Endothelial cell of umbilical vein (primary cell): ENCODE results near the gene FSTL4. TPM values are rescaled to one million over a fixed set of nuclear protein-coding genes. Genes with fewer than 3 reads are reported as not detected.

Experiments
- BruUV-seq: library from RNA; stranded (reverse); fragments of 400-500 nt; replicated peaks from 2 replicates; lab custom pipeline; 2021; lab: Mats Ljungman, UMichigan
- CTCF ChIA-PET: fragments of 300-600, 350-600 bp; sonication (Branson Sonifier 250); formaldehyde crosslinking; loops from one replicate; lab custom pipeline; 2021; ENCODE audit warnings: antibody characterized with exemption, inconsistent platforms; lab: Charles Lee
- POLR2A ChIA-PET: fragments of 300-600, 350-600 bp; sonication (Branson Sonifier 250); formaldehyde crosslinking; loops from one replicate; lab custom pipeline; 2021; ENCODE audit warnings: antibody characterized with exemption, inconsistent platforms; lab: Charles Lee
- DNase-seq: peaks from one replicate; pipeline ENCODE4 v3.0.0-alpha.2; 2011; ENCODE audit warnings: low read depth, low spot score
- FAIRE-seq: peaks from 2 replicates; lab custom pipeline; 2011; peaks lifted over from hg19 to GRCh38; lab: Jason Lieb, UNC
- H2AFZ ChIP-seq: 2 replicates; pipeline ENCODE4 v1.6.0; 2012; ENCODE audit warnings: low read depth, low read length, control low read depth, inconsistent platforms
- H3K27ac ChIP-seq: 2 replicates; pipeline ENCODE4 v1.5.1; 2011; ENCODE audit warnings: low read depth, mild to moderate bottlenecking, control low read depth, low read length, moderate library complexity; ENCODE audit not compliant: insufficient read depth
- H3K27me3 ChIP-seq, 2 experiments: 2 replicates each; pipeline versions ENCODE4 v1.6.0 to v1.6.1; 2011; ENCODE audit warnings: low read length in 2 of 2, mixed read lengths in 1 of 2; ENCODE audit not compliant: control insufficient read depth in 2 of 2, insufficient read depth in 2 of 2
- H3K36me3 ChIP-seq, 2 experiments: 2 replicates in 1 of 2; 3 replicates in 1 of 2; pipeline ENCODE4 v1.5.1; 2011; ENCODE audit warnings: low read length in 2 of 2, mild to moderate bottlenecking in 1 of 2, moderate library complexity in 1 of 2; ENCODE audit not compliant: control insufficient read depth in 2 of 2, insufficient read depth in 2 of 2; ENCODE audit errors: extremely low read depth in 1 of 2
- H3K4me1 ChIP-seq: 3 replicates; pipeline ENCODE4 v1.5.1; 2011; ENCODE audit warnings: mild to moderate bottlenecking, low read length; ENCODE audit not compliant: control insufficient read depth, insufficient read depth; ENCODE audit errors: extremely low read depth
- H3K4me2 ChIP-seq: 2 replicates; pipeline ENCODE4 v1.6.1; 2011; ENCODE audit warnings: low read length, control low read depth, mixed read lengths; ENCODE audit not compliant: insufficient read depth
- H3K4me3 ChIP-seq, 3 experiments: fragments of 200-600 bp in 1 of 3; sonication (generic), shearing (Covaris generic) in 1 of 3; replicated peaks in 1 of 3; 2 replicates each; pipeline ENCODE4 v1.5.1; 2011 to 2016; ENCODE audit warnings: control low read depth in 3 of 3, low read length in 3 of 3, mild to moderate bottlenecking in 2 of 3, inconsistent platforms in 1 of 3, low read depth in 1 of 3, moderate library complexity in 1 of 3; ENCODE audit not compliant: insufficient read depth in 1 of 3
- H3K79me2 ChIP-seq: 2 replicates; pipeline ENCODE4 v1.6.0; 2012; ENCODE audit warnings: low read length, inconsistent platforms; ENCODE audit not compliant: control insufficient read depth, insufficient read depth
- H3K9ac ChIP-seq: replicated peaks from 2 replicates; pipeline ENCODE3; 2011; ENCODE audit warnings: low read length, control low read depth; ENCODE audit not compliant: insufficient read depth; ENCODE audit errors: extremely low read depth
- H3K9me1 ChIP-seq: replicated peaks from 3 replicates; pipeline ENCODE4 v1.6.0; 2011; ENCODE audit warnings: mild to moderate bottlenecking, low read length; ENCODE audit not compliant: control insufficient read depth, insufficient read depth; ENCODE audit errors: extremely low read depth
- H3K9me3 ChIP-seq: replicated peaks from 2 replicates; pipeline ENCODE4 v1.5.1; 2012; ENCODE audit warnings: low read length, inconsistent platforms; ENCODE audit not compliant: control insufficient read depth, insufficient read depth
- H4K20me1 ChIP-seq: replicated peaks from 2 replicates; pipeline ENCODE3; 2011; ENCODE audit warnings: mild to moderate bottlenecking, low read length; ENCODE audit not compliant: control insufficient read depth, insufficient read depth; ENCODE audit errors: extremely low read depth
- CTCF ChIP-seq, 2 donors: IDR thresholded peaks; 1 replicate in 1 of 2; 2 replicates in 1 of 2; pipeline ENCODE4 v1.5.1; 2011; ENCODE audit warnings: low read length in 2 of 2, mild to moderate bottlenecking in 2 of 2, moderate library complexity in 2 of 2, control low read depth in 1 of 2, inconsistent platforms in 1 of 2, low read depth in 1 of 2; ENCODE audit not compliant: insufficient read depth in 1 of 2; ENCODE audit errors: extremely low read depth in 1 of 2
- EZH2 ChIP-seq: IDR thresholded peaks from 2 replicates; pipeline ENCODE4 v1.6.1; 2012; ENCODE audit warnings: borderline replicate concordance, low read depth, mild to moderate bottlenecking, moderate library complexity, low read length, inconsistent platforms; ENCODE audit not compliant: severe bottlenecking
- FOS ChIP-seq: IDR thresholded peaks from 2 replicates; pipeline ENCODE4 v1.6.1; 2011; ENCODE audit warnings: mild to moderate bottlenecking, low read length, moderate library complexity, borderline replicate concordance; ENCODE audit not compliant: insufficient read depth
- GATA2 ChIP-seq: IDR thresholded peaks from 2 replicates; pipeline ENCODE4 v1.7.0; 2011; ENCODE audit warnings: low read depth, mild to moderate bottlenecking, moderate library complexity, mixed read lengths, low read length; ENCODE audit not compliant: insufficient read length, insufficient read depth
- MYC ChIP-seq: IDR thresholded peaks from one replicate; pipeline ENCODE4 v1.6.1; 2011; ENCODE audit warnings: mild to moderate bottlenecking, low read depth, low read length
- POLR2A ChIP-seq: IDR thresholded peaks from 2 replicates; pipeline ENCODE4 v1.6.1; 2012; ENCODE audit warnings: low read depth, mild to moderate bottlenecking, control low read depth, low read length
- POLR2AphosphoS5 ChIP-seq: IDR thresholded peaks from 2 replicates; pipeline ENCODE4 v1.6.1; 2012; ENCODE audit warnings: low read depth, mild to moderate bottlenecking, control low read depth, low read length, moderate library complexity; ENCODE audit not compliant: insufficient read depth
- dilution Hi-C: fragments of 300-500 bp; cut with MboI; formaldehyde crosslinking; loops from one replicate; pipeline ENCODE4 v1.15.0; 2019; ENCODE audit warnings: low sequenced_read_pairs; ENCODE audit not compliant: extremely low pct_ligation_motif_present
- intact Hi-C: fragments of 100-400 bp; cut with micrococcal nuclease; formaldehyde crosslinking; loops from one replicate; pipeline ENCODE4 v1.10.0; 2022
- polyA plus RNA-seq, 4 experiments: library from polyadenylated mRNA; depleted of rRNA in 3 of 4; stranded (reverse) in 3 of 4; unstranded in 1 of 4; fragments of >200 nt; gene quantifications; 2 replicates each; pipeline versions ENCODE4 v1.2.1 to v1.2.3, GENCODE V29; 2011 to 2012; ENCODE audit warnings: missing spikeins in 1 of 4
- total RNA-seq: library from RNA; stranded (reverse); gene quantifications from 2 replicates; pipeline ENCODE4 v1.2.3, GENCODE V29; 2021
- TF ChIP-seq, protein P1 (sequence below): IDR thresholded peaks from 2 replicates; pipeline ENCODE4 v1.6.1; 2011; ENCODE audit not compliant: insufficient read depth, insufficient read length

The FSTL4 gene
- total and polyA plus RNA-seq, 2 donors (not counting 3 experiments of a cell fraction or from before 2014, with no cell fraction given): 0.18 TPM; not detected in 1

DNA sequence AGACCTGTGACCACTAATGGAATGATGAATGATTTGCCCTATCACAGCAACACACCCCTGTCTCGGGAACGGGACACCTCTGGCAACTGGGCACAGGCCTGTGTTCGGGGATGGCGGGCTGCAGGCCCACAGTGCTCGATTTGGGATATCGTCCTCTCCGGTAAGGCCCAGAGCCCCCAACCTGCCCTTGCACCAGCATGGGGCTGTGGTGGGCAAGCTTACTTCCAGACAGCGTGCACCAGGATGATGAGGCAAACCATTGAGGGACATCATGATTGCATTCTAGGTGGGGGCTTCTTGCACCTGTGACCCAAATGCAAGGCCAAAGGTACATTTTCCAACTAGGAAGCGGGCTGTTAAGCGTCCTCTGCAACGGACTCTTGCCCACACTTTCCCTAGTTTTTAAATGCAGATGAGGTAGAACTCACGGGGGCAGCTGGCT, 275.4 kb downstream of the FSTL4 start:
- no TSS peak for BruUV-seq
- no peak overlapping the region for H3K27ac ChIP-seq
- H3K4me1 ChIP-seq: no peaks in the 10 kb centered on the region
- CTCF ChIA-PET: interaction anchor here (0.9 to 1.6 kb wide), 2 partner anchors 10 to 14 kb away, joined by 3 read pairs; no protein-coding TSS in a partner anchor
- no peak overlapping the region for H2AFZ ChIP-seq
- H4K20me1 ChIP-seq: no peaks in the 10 kb centered on the region
- intact Hi-C loops: no loop called here
- DNase-seq: no peak
- TF ChIP-seq FOS (no peak), GATA2 (no peak), MYC (no peak), CTCF (IDR thresholded peaks at IDR 0.05; ENCODE audit: extremely low read depth in 1 of 2, insufficient read depth in 1 of 2, low read depth in 1 of 2, low read length in 2 of 2) (no peak), POLR2AphosphoS5 (no peak), EZH2 (no peak), POLR2A (no peak)
- TF ChIP-seq, protein P1, sequence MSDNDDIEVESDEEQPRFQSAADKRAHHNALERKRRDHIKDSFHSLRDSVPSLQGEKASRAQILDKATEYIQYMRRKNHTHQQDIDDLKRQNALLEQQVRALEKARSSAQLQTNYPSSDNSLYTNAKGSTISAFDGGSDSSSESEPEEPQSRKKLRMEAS: no peak
- POLR2A ChIA-PET: no interaction called here
- H3K9ac ChIP-seq: no peak overlapping the region
- H3K9me1 ChIP-seq: no peaks in the 10 kb centered on the region
- no peaks in the 10 kb centered on the region for H3K79me2 ChIP-seq
- no peaks in the 10 kb centered on the region for H3K36me3 ChIP-seq
- no peak for FAIRE-seq
- no peak overlapping the region for H3K4me2 ChIP-seq
- no peak overlapping the region for H3K4me3 ChIP-seq
- dilution Hi-C loops: no loop called here
- H3K9me3 ChIP-seq: no peaks in the 10 kb centered on the region
- no peaks in the 10 kb centered on the region for H3K27me3 ChIP-seq
